Inflammatory macrophage treated with lipopolysaccharide for 4 hours (primary cell): ENCODE data around the gene FANCD2.
"Not testable (repeated sequence)": the region's sequence is repeated elsewhere in the genome, so short reads cannot be mapped to it uniquely, and the experiment has no call there.

Source experiments
- DNase-seq: peaks from one replicate; pipeline ENCODE4 v3.0.0-alpha.2; 2020

Gene FANCD2

DNA sequence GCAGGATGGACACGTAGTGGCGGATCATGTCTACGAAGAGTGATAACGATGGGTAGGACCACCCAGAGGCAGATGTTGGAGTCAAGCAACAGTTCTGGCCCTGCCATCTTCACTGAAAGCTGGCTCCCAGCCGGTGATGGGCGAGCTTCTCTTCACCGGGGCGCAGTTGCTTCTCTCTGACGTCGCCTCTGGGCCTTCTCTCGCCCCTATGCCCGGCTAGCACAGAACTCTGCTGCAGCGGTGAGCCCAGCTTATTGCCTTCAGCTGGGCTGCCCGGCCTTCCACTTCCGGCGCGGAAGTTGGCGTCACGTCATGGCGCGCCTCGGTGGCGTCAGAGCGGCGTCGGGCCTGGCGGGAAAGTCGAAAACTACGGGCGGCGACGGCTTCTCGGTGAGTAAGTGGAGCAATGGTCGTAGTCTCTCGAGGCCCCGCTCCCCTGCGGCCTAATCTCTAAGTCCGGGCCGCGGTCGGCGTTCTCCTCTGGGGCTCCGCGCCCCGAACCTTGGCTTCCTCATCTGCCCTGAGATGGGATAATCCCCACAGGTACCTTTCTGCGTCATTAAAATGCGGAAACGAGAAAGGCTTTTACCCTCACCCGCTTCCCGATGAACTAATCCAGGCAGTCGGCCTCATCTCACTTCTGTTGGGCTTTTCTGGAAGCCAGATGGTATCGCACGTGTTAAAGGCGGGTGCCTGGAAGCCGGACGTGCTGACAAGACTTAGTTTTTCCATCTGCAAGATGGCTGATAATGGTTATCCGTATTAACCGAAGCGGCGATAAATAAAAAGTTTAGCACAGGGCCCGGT, at the start of gene FANCD2:
TSS of gene FANCD2 (plus strand) at position 354 of the 807 bp plus-strand sequence. CDS start 2,221 bp downstream, outside the sequence.
- DNase-seq, result peak; percentile 87

DNA sequence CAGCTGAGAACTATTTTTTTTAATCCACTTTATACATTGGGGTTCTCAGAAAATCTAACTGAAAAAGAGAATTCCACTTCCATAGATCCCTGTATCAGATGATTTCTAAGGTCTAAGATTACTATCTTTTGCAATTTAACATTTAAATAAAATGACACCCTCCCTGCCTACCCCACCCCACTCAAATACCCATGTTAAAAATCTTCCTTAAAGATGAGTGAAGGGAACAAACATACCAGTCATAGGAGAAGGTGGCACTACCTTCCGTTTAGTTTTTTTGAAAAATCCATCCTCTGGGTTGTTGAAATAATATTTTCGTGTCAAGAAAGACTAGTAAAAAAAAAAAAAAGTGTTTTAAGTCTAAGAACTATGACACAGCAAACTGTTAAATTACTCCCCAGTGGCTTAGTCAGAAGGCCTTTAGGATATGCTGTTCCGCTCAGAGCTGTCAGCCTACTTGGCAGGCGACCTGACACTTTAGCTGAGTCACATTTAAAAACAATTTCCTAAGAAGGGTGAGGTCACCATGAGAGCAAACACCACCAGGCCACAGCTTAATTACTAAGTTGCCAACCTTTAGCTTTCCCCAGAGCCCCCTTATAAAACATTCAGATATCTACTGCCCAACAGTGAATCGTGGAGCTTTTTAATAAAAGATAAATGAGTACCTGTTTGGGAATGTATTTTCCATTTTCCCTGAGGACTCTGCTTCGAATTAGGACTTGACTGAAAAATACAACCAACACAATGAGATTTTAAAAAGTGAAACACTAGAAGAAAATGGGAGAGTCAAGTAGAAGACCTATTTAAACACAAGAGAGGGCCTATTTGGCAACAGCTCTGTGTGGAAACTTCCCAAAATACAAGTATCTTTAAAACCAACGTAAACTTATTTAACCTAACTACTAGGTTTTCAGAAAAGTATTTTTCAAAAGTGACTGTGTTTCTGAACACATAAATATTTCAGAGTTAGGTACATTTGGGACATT, 49.2 kb upstream of the FANCD2 start:
- DNase-seq, result peak; percentile 98

DNA sequence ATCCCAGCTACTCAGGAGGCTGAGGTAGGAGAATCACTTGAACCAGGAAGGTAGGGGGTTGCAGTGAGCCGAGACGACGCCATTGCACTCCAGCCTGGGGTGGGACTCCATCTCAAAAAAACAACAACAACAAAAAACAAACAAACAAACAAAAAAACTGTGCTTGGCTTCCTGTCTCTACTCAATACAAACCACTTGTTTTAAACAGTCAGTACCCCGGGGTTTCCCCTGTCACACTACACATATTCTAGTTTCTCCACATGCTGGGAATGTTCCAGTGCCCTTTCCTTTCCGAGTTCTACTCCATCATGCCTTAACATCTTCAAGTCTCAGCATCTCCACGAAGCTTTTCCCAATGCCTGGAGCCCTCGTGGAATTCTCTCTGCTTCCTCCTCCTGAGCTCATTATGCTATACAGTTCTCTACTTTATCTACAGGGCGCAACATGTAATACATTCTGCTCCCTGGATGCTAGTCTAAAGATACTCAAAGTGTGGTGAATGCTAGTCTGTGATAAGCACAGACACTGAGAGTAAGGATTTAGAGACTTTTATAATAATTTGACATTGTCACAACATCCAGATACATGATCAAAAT, 47.4 kb upstream of the FANCD2 start:
- DNase-seq, result no peak

DNA sequence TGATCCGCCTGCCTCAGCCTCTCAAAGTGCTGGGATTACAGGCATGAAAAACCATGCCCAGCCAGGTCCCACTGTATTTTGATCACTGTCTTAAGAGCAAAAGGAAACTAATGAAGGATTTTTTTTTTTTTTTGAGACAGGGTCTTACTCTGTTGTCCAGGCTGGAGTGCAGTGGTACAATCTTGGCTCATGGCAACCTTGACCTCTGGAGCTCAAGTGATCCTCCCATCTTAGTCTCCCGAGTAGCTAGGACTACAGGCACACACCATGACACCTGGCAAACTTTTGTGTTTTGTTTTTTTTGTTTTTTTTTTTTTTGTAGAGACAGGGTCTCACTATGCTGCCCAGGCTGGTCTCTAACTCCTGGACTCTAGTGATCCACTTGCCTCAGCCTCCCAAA, 46.0 kb upstream of the FANCD2 start:
- no peak for DNase-seq

DNA sequence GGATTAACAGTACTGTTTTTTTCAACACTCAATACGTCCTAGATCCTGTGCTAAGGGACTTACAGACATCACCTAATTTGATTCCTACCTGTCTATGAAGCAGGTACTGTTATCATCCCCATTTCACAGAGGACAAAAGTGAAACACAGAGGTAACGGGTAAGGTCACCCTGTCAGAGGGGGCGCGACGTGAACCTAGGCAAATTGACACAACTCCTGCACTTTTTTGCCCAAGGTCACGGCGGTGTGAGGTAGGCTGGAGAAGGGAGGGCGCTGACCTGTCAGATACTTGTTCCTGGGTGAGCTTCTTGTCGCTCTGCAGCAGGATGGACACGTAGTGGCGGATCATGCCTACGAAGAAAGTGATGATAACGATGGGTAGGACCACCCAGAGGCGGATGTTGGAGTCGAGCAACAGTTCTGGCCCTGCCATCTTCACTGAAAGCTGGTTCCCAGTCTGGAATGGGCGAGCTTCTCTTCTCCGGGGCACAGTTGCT, 40.0 kb upstream of the FANCD2 start:
- no peak for DNase-seq

DNA sequence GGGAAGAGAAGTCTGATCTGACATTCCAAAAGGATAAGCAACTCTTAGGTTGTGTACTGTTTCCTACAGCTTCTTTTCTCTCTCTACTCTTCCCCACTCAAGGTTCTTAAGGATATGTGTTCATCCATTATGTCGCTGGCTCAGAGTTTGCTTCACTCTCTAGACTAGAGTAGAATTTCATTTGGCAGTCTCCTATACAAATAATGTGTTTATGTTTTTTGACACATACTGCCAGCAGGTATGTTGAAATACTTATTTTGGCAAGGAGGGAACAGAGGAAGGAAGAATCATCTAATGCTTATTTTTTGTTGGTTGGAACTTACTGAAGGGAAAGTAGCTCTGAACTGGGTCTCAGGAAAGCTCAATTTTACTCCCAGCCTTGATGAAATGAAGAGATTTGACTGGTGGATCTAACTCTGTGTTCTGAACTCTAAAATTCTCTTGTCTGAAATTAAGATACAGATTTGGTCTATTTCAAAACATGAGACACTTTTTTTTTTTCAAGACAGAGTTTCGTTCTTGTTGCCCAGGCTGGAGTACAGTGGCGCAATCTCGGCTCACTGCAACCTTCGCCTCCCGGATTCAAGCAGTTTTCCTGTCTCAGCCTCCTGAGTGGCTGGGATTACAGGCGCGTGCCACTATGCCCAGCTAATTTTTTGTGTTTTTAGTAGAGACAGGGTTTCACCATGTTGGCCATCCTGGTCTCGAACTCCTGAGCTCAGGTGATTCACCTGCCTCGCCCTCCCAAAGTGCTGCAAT, 32.0 kb upstream of the FANCD2 start:
- DNase-seq, result no peak

DNA sequence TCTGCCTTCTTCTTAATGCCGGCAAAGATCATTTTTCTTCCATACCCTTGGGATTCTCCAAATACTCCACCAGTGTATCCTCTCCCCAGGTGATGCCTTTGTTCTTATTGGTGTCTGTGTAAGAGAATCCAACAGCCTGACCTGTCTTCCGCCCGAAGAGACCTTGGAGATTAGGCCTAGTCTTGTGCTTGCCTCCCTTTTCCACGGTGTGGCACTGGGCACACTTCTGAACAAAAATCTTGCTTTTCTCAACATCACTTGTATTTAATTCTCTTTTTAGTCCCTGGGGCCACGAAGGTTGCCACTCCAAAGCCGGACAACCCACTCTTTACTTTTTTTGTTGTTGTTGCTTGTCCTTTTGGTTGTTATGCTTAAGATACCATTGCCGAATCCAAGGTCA, 25.6 kb upstream of the FANCD2 start:
- DNase-seq, result no peak

DNA sequence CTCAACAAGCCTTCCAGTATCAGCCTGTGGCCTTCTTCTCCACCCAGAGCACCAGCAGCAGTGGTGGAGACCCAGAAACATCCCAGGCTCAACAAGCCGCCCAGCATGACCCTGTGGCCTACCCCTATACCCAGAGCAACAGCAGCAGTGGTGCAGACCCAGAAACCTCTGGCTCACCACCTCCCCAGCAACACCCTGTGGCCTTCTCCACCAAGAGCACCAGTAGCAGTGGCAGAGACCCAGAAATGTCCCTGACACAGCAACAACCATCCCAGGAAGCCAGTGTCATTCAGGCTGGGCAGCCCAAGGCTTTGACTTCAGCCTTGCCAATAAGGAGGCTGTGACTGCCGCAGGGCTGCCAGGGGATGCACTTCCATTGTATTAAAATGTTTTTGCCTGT, 23.3 kb upstream of the FANCD2 start:
- DNase-seq, result no peak

DNA sequence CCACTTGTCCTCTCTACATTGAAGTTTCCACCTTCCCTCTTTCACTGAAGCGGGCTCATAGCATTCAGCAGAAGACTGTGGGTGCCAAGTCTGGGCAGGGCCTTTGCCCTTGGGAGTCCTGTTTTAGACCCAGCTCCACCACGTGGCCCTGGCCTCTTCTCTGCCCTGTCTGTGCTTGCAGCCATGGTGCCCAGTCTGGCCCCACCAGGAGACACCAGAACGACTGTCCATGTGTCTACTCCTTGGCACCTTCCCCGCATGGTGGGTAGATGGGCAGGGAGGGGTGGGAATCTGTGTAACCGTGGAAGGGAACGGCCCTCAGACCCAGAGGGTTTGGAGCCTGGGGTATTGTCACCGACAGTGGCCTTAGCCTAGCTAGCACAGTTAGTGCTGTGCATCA, 21.7 kb upstream of the FANCD2 start:
- no peak for DNase-seq

DNA sequence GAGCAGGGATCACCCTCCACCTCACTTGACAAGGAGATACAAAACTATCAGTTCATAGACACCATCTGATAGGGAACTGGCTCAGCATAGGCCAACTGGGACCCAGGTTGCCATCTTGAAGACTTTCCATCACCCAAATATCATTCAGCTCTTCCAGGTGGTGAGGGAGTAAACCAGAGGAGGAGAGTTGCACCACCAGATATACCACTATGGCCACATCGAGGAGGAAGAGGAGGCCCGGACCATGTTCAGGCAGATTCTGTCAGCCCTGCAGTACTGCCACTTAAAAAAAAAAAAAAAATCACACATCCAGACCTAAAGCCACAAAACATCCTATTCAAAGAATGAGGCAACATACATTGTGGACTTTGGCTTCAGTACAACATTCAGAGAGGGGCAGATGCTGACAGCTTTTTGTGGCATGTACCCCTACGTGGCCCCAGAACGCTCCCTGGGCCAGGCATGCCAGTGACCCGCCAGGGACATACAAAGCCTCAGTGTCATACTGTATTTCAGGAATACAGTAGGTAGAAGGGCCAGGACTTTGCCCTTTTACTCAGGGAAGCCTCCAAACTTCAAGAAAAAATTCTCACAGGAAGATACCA, 21.2 kb upstream of the FANCD2 start:
- DNase-seq, result no peak

DNA sequence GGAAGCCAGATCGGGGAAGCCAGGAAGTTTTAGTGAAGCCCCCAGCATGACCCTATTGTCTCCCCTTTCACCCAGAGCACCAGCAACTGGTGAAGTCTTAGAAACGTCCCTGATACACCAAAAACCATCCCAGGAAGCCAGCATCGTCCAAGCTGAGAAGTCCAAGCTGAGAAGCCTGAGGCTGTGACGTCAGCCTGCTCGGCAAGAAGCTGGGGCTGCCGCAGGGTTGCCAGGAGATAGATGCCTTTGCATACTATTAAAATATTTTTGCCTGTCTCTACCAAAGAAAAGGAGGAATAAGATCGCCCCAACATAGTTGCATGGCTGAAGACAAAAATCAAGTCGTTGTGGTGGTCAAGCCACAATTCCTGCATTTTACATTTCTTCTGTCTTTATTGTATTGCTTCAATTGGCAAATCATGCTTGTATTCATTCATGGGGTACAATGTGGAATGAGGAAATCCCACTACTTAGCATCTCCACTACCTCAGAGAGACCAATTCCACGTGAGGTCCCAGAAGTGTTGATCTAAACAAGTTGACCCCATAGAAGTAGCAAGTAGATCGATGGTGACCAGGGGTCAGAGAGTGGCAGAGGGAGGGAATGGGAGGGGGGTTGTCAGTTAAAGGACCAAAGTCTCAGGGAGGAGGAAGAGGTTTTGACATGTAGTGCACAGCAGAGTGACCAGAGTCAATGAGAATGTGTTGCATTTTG, 20.0 kb upstream of the FANCD2 start:
- DNase-seq, result no peak

DNA sequence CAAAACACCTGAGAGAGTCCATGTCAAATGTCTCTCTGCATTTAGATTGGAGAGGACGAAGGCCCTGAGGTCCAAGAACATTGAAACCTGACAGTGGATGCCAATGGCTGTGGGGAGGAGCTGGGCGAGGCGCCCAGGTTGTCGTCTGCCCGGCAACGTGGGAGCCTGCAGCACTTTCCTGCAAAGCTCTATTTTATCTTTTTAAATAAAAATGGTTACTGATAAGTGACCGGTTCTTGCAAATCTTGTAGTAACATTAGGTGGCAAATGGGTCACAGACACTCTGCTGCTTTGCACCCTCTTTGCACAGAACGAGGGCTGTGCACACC, 19.5 kb upstream of the FANCD2 start:
- no peak for DNase-seq

DNA sequence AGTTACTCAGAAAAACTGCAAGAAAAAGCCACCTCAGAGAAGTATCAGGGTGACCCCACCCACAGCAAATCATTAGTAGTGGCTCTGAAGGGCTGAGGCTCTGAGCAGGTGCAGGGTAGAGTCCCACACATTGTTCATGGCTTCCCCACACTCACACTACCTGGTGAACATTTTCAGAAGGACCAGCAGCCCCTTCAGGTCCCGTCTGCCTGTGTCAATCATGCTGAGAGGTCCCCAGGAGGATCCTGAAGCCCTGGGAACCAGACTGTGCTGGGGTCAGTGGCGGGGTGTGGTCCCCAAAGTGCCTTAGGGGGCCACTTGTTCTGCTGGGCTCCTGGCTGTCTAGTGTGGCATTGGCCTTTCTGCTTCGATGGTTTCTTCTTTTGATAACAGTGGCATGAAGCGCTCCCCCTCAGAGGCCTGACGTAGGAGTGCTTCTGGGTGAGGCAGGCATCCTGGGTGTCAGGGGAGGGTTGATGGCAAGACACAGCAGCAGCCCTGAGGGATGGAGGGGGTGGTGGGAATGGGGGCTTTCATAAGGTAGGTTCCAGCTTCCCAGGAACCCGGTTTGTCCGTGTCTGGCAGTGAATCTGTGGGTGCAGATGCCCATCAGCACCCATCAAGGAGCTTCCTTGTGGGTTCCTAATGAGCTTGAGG, 19.0 kb upstream of the FANCD2 start:
- no peak for DNase-seq

DNA sequence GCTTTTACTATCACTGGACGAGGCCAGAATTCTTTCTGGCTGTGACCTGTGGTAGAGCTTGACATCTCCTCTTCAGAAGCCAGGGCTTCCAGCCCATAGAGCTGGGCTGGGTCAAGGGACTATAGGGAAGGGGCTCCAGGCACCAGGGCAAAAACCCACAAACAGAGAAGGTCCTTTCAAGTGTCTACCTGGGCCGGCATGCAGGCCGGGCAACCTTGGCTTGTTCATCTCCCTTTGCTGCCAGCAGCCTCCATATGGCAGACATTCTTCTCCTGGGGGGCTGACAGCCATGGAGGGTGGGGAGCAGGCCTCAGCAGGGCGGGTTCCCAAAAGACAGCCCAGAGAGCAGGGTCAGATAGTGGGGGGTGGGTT, 18.0 kb upstream of the FANCD2 start:
- DNase-seq, result not testable (repeated sequence)

DNA sequence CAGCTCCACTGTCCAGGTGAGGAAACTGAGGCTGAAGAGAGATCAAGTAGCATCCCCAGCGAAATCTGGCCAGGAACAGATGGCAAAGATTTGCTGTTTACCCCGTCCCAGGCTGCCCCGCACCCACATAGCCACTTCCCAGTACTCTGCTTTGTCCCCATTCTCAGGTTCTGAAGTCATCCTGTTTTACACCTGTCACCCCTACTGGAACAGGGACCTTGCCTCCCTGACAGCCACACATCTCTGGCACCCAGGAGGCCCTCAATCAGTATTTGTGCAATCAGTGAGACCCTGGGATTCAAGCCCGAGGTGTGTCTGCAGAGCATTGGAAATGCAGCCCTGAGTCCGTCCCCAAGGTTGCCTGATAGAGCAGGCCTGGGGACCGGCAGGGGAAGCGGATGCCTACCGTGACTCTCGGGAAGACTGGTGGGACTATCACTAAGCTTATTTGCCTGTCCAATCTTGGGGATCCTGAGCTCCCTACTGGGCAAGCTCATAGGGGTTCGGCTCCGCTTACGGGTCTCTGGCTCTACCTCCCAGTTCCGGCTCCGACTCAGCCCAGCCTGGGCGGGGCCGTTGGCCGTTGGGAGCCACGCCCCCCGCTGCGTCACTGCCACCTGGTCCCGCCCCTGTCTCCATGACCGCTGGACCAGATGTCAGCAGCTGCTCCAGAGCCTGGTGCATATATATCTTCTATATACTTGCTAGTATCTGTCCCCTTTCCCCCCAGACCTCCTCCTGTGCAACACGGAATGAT, 17.5 kb upstream of the FANCD2 start:
- peak; percentile 85 for DNase-seq

DNA sequence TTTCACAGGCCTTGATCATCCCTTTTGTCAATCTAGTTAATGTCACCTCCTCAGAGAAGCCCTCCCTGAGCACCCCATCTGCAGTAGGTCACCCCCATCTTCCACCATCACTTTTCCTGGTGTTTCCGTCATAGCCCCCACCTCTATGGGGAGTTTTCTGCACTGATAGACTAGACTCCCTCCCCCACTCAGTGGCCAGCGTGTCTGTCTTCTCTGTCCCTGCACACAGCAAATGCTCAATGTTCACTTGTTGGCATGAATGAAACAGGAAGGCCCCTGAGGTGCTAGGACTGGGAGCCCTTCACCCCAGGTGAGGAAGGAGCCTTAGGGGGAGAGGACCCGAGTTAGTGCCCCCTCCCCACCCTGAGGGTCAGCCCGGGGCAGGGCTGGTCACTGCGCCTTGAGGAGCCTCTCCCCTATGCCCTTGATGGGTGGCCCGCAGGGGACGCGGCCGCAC, 15.8 kb upstream of the FANCD2 start:
- no peak for DNase-seq

DNA sequence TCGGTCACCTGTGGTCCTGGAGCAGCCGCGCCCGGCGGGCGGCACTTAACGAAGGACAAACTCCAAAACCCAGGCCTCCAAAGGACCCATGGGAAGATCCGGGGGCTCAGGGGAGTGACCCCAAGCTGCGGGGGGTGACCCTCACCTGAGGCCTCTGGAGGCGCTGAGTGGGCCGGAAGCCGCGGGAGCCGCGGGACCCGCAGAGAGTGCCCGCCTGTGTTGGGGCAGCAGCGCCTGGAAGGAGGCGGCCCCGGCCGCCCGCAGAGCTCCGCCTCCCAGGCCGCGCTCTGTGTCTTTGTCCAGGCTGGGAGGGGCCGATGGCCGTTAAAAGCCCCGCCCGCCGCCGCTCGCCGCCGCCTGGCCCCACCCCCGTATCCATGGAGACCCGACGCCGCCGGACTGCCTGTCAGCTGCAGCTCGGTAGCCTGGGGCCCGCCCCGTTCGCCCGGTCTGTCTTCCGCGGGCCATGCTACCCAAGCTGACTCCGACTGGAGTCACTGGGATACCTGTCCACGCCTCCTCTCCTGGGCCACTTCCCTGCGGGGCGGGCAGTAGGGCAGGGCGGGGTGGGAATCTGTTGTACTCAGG, 15.3 kb upstream of the FANCD2 start:
- DNase-seq, result peak; percentile 92

DNA sequence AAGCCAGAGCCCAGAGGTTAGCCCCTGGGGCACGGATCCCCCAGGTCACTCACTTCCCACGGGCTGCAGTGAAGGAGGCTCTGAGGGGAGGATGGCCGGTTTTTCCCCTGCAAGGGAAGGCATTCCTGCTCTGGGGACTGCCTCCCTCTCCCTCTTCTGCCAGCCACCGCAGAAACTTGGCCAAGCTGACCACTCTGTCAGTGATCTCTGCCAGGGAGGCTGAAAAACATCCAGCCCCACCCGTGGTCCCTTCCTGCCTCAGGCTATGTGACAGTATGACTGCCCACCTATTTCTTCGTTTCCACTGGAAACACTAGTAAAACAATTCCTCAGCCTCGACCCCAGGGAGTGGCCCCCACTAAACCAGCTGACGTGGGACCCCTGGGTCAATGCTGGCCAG, 14.6 kb upstream of the FANCD2 start:
- DNase-seq, result no peak

DNA sequence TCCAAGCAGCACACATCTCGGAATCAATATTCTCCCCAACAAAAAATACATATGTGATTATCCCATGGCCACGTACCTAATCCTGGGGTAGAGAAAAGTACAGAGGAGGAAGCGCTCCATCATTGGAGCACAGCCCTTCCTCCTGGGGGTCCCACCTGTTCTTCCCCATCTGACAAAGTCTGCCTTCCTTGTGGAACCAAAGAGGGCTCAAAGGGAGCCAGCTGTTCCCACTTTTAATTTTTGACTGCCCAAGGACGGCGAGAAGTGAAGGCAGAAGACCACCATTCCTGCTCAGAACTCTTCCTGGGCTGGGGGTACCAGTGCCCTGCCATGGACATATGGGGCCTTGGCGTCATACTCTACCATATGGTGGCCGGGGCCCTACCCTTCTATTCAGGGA, 14.1 kb upstream of the FANCD2 start:
- DNase-seq, result no peak

DNA sequence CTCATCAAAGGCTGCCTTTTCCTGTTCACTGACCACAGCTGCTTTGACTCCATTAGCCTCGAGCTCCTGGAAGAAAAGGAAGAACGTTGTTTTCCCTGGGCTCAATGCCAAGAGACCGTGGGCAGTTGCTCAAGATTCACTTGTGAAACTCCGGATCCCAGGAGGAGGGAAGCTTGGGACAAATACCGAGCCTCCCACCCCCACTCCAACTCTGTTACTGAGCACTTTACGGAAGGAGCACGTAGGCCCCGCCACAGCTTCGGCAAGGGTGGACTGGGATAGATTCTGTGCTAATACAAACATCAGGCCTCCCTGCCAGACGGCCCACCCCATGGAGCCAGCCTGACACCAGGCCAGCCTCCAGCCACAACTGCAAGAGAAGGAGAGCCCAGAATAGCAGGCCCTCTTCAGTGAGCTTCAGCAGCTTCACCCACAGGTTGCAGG, 10.8 kb upstream of the FANCD2 start:
- peak; percentile 82 for DNase-seq
